HG02852 (cell line): ENCODE measurements around the gene ZSCAN5C.
"Not testable (repeated sequence)": the region's sequence is repeated elsewhere in the genome, so short reads cannot be mapped to it uniquely, and the experiment has no call there.

Source experiments
- ATAC-seq: cut with Tn5 transposase; IDR thresholded peaks from one replicate; pipeline ENCODE4 v1.9.1; 2021; ENCODE audit warnings: mild to moderate bottlenecking, moderate library complexity; ENCODE audit not compliant: unreplicated experiment

Gene ZSCAN5C

GRCh38 chr19:56191115-56191514, 11.0 kb upstream of the ZSCAN5C start:
- ATAC-seq = no peak

- ATAC-seq = no peak
Observed at GRCh38 chr19:56191711-56192110, 10.4 kb upstream of the ZSCAN5C start.

GRCh38 chr19:56193981-56194640, 8.0 kb upstream of the ZSCAN5C start:
- no peak for ATAC-seq

- ATAC-seq = not testable (repeated sequence)
Observed at GRCh38 chr19:56197646-56198045, 4.4 kb upstream of the ZSCAN5C start, which contains the start of gene ZSCAN5B. Gene ZSCAN5B, minus strand, starts transcription at chr19:56197783. Its CDS starts 4,731 bp downstream, at chr19:56193052.

GRCh38 chr19:56199687-56200086, 2.4 kb upstream of the ZSCAN5C start:
- no peak for ATAC-seq

- ATAC-seq = not testable (repeated sequence)
Observed at GRCh38 chr19:56207581-56207980, 5.5 kb downstream of the ZSCAN5C start.

- ATAC-seq = no peak
Observed at GRCh38 chr19:56209091-56209490, 7.0 kb downstream of the ZSCAN5C start.

- not testable (repeated sequence) for ATAC-seq
Observed at GRCh38 chr19:56210036-56210435, 8.0 kb downstream of the ZSCAN5C start.

- ATAC-seq = no peak
Observed at GRCh38 chr19:56211718-56212117, 9.6 kb downstream of the ZSCAN5C start.

GRCh38 chr19:56217039-56217949, 15.2 kb downstream of the ZSCAN5C start:
- no peak for ATAC-seq

GRCh38 chr19:56218961-56219360, 16.9 kb downstream of the ZSCAN5C start:
- no peak for ATAC-seq

GRCh38 chr19:56221442-56221841, 19.4 kb downstream of the ZSCAN5C start:
- not testable (repeated sequence) for ATAC-seq

- no peak for ATAC-seq
Observed at GRCh38 chr19:56221851-56222250, 19.8 kb downstream of the ZSCAN5C start.

- ATAC-seq = no peak
Observed at GRCh38 chr19:56222901-56223300, 20.8 kb downstream of the ZSCAN5C start.

- ATAC-seq = no peak
Observed at GRCh38 chr19:56223481-56223880, 21.4 kb downstream of the ZSCAN5C start.

GRCh38 chr19:56245121-56245740, 43.2 kb downstream of the ZSCAN5C start:
- no peak for ATAC-seq

- ATAC-seq = not testable (repeated sequence)
Observed at GRCh38 chr19:56245764-56246163, 43.7 kb downstream of the ZSCAN5C start.

- not testable (repeated sequence) for ATAC-seq
Observed at GRCh38 chr19:56248736-56249338, 46.8 kb downstream of the ZSCAN5C start.

GRCh38 chr19:56252699-56253422, 50.8 kb downstream of the ZSCAN5C start:
- no peak for ATAC-seq

GRCh38 chr19:56253737-56254136, 51.7 kb downstream of the ZSCAN5C start:
- ATAC-seq = no peak
